COLO668 (cell line): ENCODE measurements around the gene KISS1R.
A peak's percentile ranks its signal among the peaks of the same experiment; 100 is the strongest.
"Not testable (repeated sequence)": the region's sequence is repeated elsewhere in the genome, so short reads cannot be mapped to it uniquely, and the experiment has no call there.

Experiments
- DNase-seq: peaks from one replicate; lab custom pipeline; 2025; ENCODE audit not compliant: unreplicated experiment; lab: John Stamatoyannopoulos, UW

KISS1R gene

DNA sequence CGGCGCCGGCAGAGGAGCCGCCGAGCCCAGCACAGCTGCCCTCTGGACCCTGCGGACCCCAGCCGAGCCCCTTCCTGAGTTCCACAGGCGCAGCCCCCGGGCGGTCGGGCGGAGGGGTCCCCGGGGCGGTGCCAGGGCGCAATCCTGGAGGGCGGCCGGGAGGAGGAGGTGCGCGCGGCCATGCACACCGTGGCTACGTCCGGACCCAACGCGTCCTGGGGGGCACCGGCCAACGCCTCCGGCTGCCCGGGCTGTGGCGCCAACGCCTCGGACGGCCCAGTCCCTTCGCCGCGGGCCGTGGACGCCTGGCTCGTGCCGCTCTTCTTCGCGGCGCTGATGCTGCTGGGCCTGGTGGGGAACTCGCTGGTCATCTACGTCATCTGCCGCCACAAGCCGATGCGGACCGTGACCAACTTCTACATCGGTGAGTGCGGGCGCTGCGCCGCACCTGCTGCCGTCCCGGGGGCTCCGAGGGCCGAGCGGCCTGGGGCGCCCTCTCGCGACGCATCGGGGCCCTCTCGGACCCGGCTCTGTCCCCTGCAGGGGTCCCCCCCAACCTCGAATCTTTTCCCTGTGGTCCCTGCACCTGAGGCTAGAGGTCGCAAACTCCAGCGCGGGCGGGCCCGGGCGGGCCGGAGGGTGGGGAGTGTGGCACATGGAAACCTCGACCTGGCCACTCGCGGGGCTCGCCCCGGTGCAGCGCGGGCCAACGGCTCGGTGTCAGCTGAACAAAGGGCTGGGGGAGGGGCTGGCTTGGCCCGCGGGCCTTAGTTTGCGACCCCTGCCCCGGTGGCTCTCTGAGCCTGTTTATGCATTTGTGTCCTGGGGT is at the start of gene KISS1R:
TSS of gene KISS1R (plus strand) at position 11 of the 829 bp plus-strand sequence. CDS start at position 181, 170 bp downstream.
- DNase-seq: peak; percentile 61

DNA sequence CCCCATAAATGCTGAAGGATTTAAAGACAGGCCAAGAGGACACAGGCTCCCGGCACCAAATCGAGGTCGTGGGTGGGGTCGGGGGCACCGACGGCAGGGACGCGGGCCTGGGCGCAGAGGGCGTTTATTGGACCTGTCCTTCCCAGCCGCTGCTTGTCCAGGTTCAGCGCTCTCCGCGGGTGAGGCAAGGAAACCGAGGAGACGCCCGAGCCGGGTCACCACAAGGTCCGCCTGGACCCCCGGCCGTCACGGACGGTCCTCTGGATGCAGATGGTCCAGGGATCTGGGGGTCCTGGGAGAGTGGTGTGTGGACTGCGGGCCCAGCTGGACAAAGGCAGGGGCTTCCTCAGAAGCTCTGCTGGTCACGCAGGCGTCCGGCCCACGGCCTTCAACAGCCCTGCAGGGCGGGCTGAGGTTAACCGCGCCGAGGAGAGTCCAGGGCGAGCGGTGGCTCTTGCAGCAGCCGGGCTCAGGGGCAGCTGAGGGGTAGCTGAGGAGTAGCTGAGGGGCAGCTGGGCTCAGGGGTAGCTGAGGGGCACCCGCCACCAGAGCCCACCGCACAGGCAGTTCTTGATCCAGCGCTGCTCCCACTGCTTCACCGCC is 49.2 kb upstream of the KISS1R start:
- DNase-seq: no peak

GRCh38 chr19:868458-869244 is 48.5 kb upstream of the KISS1R start:
- no peak for DNase-seq

- DNase-seq: no peak
Observed at GRCh38 chr19:869245-870177, 47.6 kb upstream of the KISS1R start.

- no peak for DNase-seq
Observed at GRCh38 chr19:870314-870713, 46.8 kb upstream of the KISS1R start.

- DNase-seq: no peak
Observed at GRCh38 chr19:870963-871401, 46.2 kb upstream of the KISS1R start.

- no peak for DNase-seq
Observed at GRCh38 chr19:871446-872265, 45.5 kb upstream of the KISS1R start.

- no peak for DNase-seq
Observed at GRCh38 chr19:872266-872951, 44.7 kb upstream of the KISS1R start.

GRCh38 chr19:873084-873483 is 44.0 kb upstream of the KISS1R start:
- no peak for DNase-seq

- no peak for DNase-seq
Observed at GRCh38 chr19:873561-874041, 43.5 kb upstream of the KISS1R start.

DNA sequence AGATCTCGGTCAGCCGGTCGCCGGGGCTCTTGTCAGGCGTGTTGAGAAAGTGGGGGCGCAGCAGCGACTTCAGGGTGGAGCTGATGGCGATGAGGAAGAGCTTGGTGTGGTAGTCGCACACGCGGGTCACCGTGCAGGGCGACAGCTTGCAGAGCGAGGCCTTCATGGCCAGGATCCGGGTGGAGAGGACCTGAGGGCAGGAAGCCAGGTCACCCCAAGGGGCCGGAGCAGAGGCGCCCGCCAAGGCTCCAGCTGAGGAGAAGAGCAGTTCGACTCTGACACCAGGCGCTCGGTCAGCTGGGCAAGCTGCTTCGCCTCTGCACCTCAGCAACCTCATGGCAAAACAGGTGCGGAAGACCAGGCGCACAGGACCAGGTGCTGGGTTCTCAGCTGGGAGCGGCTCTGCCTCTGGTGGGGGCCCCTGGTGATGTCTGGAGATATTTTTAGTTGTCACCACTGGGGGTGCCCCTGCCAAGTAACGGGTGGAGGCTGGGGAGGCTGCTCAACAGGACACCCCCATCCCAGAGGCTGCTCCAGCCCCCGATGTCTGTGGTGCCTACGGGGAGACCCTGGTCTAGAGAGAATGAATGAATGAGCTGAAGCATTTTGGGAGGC is 41.8 kb upstream of the KISS1R start:
- no peak for DNase-seq

DNA sequence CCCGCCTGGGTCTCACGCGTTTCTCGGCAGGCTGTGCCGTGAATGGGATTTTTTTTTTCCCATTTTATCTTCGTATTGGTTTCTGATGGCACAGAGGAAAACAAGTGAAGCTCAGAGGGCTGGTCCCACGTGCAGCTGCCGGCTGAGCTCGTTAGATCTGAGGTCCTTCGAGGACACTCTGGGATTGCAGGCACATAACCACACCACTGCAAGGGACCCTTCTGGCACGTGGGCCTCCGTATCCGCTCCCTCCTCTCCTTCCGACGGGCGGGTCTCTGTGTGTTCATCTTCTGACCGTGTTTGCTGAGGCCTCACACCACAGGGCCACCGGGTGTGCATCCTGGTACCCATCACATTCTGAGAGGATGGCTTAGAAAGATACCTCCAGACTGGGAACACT is 41.0 kb upstream of the KISS1R start:
- no peak for DNase-seq

DNA sequence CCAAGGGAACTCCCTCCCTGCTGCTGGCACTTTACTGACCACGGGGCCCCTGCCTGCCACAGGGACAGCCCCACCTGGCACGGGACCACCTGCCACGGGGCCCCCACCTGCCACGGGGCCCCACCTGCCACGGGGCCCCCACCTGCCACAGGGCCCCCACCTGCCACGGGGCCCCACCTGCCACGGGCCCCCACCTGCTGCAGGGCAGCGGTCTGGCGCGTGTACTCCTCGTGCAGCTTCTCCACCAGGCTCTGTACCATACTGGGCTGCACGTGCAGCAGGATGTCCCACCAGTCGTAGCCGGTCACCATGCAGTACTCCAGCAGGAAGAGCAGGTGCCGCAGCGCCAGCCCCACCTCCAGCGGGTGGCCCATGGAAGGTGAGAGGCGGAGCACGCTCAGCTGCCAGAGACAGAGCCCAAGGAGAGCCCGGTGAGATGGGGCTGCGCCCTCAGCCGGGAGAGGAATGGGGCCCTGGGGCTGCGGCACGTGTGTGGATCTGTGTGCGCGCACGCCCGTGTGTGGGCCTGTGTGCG is 40.3 kb upstream of the KISS1R start:
- peak; percentile 30 for DNase-seq

GRCh38 chr19:877992-878660 is 39.0 kb upstream of the KISS1R start:
- not testable (repeated sequence) for DNase-seq

DNA sequence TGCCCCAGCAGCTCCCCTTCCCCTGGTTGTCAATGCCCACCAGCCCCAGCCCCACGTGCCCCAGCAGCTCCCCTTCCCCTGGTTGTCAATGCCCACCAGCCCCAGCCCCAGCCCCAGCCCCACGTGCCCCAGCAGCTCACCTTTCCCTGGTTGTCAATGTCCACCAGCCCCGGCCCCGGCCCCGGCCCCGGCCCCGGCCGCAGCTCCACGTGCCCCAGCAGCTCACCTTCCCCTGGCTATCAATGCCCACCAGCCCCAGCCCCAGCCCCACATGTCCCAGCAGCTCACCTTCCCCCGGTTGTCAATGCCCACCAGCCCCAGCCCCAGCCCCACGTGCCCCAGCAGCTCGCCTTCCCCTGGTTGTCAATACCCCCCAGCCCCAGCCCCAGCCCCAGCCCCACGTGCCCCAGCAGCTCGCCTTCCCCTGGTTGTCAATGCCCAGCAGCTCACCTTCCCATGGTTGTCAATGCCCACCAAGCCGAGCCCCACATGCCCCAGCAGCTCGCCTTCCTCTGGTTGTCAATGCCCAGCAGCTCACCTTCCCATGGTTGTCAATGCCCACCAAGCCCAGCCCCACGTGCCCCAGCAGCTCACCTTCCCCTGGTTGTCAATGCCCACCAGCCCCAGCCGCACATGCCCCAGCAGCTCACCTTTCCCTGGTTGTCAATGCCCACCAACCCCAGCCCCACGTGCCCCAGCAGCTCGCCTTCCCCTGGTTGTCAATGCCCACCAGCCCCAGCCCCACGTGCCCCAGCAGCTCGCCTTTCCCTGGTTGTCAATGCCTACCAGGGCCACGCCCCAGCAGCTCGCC is 38.2 kb upstream of the KISS1R start:
- not testable (repeated sequence) for DNase-seq

DNA sequence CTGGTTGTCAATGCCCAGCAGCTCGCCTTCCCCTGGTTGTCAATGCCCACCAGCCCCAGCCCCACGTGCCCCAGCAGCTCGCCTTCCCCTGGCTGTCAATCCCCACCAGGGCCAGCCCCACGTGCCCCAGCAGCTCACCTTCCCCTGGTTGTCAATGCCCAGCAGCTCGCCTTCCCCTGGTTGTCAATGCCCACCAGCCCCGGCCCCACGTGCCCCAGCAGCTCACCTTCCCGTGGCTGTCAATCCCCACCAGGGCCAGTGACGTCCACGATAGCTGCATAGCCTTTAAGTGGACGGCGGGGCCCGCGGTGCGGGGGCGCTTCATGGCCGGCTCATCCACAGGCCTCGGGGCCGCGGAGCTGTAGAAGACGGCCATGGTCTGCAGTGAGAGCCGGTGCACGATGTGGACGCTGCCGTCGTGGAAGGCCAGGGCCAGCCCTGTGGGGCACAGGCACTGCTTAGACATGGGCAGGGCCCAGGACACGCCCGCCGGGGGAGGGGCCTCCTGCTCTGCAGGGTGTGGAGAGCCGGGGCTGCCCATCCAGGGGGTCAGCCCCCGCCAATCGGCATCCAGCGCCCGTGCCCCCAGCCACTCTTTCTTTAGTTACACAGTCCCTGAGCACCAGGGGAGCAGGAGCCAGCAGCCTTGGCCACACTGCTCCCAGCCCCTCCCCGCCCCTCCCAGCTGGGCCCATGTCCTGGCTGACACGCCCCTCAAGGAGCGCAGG is 37.3 kb upstream of the KISS1R start:
- DNase-seq: no peak
